WTC11 (cell line): ENCODE measurements around the gene EHMT1. TPM values are rescaled to one million over a fixed set of nuclear protein-coding genes. Genes with fewer than 3 reads are reported as not detected.

Experiments
- ATAC-seq: fragments of 200-7000 bp; cut with Tn5 transposase; 2 replicates; pipeline ENCODE4 v1.10.0; 2021; ENCODE audit warnings: mild to moderate bottlenecking, moderate library complexity
- CTCF ChIA-PET: fragments of 300-600 bp; sonication (Branson Sonifier 250); formaldehyde crosslinking; loops from one replicate; lab custom pipeline; 2021; ENCODE audit warnings: antibody characterized with exemption; lab: Charles Lee
- POLR2A ChIA-PET: fragments of 350-600 bp; sonication (Branson Sonifier 250); formaldehyde crosslinking; loops from one replicate; lab custom pipeline; 2021; ENCODE audit warnings: antibody characterized with exemption; lab: Charles Lee
- DNase-seq: peaks from one replicate; pipeline ENCODE4 v3.0.0; 2021; ENCODE audit warnings: low spot score
- H3K27ac Mint-ChIP-seq: 2 replicates; pipeline ENCODE4 v1.8.0; 2021; ENCODE audit warnings: mixed read lengths
- H3K27me3 Mint-ChIP-seq: 2 replicates; pipeline ENCODE4 v1.8.0; 2021; ENCODE audit warnings: low read depth, mild to moderate bottlenecking, moderate library complexity, mixed read lengths
- H3K36me3 Mint-ChIP-seq: 2 replicates; pipeline ENCODE4 v1.8.0; 2021; ENCODE audit warnings: mixed read lengths
- H3K4me1 Mint-ChIP-seq: 2 replicates; pipeline ENCODE4 v1.8.0; 2022; ENCODE audit warnings: mixed read lengths
- H3K4me3 Mint-ChIP-seq: 2 replicates; pipeline ENCODE4 v1.8.0; 2021; ENCODE audit warnings: mild to moderate bottlenecking, moderate library complexity, mixed read lengths
- H3K9me3 Mint-ChIP-seq: 2 replicates; pipeline ENCODE4 v1.8.0; 2021; ENCODE audit warnings: mixed read lengths
- ATF3 ChIP-seq: sonication (generic); formaldehyde crosslinking; conservative IDR thresholded peaks from 2 replicates; pipeline ENCODE4 v1.8.1; 2022; ENCODE audit warnings: mild to moderate bottlenecking, missing genetic modification reagents
- CBFB ChIP-seq: sonication (generic); formaldehyde crosslinking; IDR thresholded peaks from 2 replicates; pipeline ENCODE4 v1.8.1; 2022; ENCODE audit warnings: mild to moderate bottlenecking, low read depth, missing genetic modification reagents
- CDX4 ChIP-seq: fragments of 250-450 bp; sonication (Bioruptor Pico); IDR thresholded peaks from 2 replicates; pipeline ENCODE4 v1.9.0; 2021; ENCODE audit warnings: moderate library complexity, mild to moderate bottlenecking, inconsistent platforms, borderline replicate concordance
- CREM ChIP-seq: sonication (generic); formaldehyde crosslinking; IDR thresholded peaks from 2 replicates; pipeline ENCODE4 v1.8.1; 2022; ENCODE audit warnings: mild to moderate bottlenecking, missing genetic modification reagents, moderate library complexity
- CTCF ChIP-seq: fragments of 200-600 bp; IDR thresholded peaks from 2 replicates; pipeline ENCODE4 v1.8.0; 2022; ENCODE audit warnings: antibody characterized with exemption
- E2F1 ChIP-seq: sonication (generic); formaldehyde crosslinking; IDR thresholded peaks from 2 replicates; pipeline ENCODE4 v1.8.0; 2022; ENCODE audit warnings: mild to moderate bottlenecking, missing genetic modification reagents
- FOXJ3 ChIP-seq: sonication (generic); formaldehyde crosslinking; IDR thresholded peaks from 2 replicates; pipeline ENCODE4 v1.9.0; 2021; ENCODE audit warnings: missing genetic modification reagents, mild to moderate bottlenecking, borderline replicate concordance
- FOXP1 ChIP-seq: sonication (generic); formaldehyde crosslinking; IDR thresholded peaks from 2 replicates; pipeline ENCODE4 v1.8.0; 2022; ENCODE audit warnings: missing genetic modification reagents, mild to moderate bottlenecking, moderate library complexity, borderline replicate concordance
- JUN ChIP-seq: sonication (generic); formaldehyde crosslinking; IDR thresholded peaks from 2 replicates; pipeline ENCODE4 v1.8.0; 2023; ENCODE audit warnings: mild to moderate bottlenecking, missing genetic modification reagents
- MXD4 ChIP-seq: fragments of 250-450 bp; sonication (Bioruptor Pico); IDR thresholded peaks from 2 replicates; pipeline ENCODE4 v1.8.0; 2021; ENCODE audit warnings: mild to moderate bottlenecking, moderate library complexity, borderline replicate concordance
- NFYB ChIP-seq: sonication (generic); formaldehyde crosslinking; conservative IDR thresholded peaks from 2 replicates; pipeline ENCODE4 v1.8.0; 2022; ENCODE audit warnings: low read depth, missing genetic modification reagents
- NR1H2 ChIP-seq: sonication (generic); formaldehyde crosslinking; IDR thresholded peaks from 2 replicates; pipeline ENCODE4 v1.9.0; 2021; ENCODE audit warnings: mild to moderate bottlenecking, moderate library complexity, missing genetic modification reagents
- OVOL2 ChIP-seq: fragments of 250-450 bp; sonication (Bioruptor Pico); IDR thresholded peaks from 2 replicates; pipeline ENCODE4 v1.9.0; 2021; ENCODE audit warnings: mild to moderate bottlenecking, borderline replicate concordance
- RORB ChIP-seq: fragments of 250-450 bp; sonication (Bioruptor Pico); IDR thresholded peaks from 2 replicates; pipeline ENCODE4 v1.9.0; 2021; ENCODE audit warnings: mild to moderate bottlenecking
- SOX15 ChIP-seq: fragments of 250-450 bp; sonication (Bioruptor Pico); IDR thresholded peaks from 2 replicates; pipeline ENCODE4 v1.9.0; 2021; ENCODE audit warnings: mild to moderate bottlenecking
- STAT6 ChIP-seq: sonication (generic); formaldehyde crosslinking; conservative IDR thresholded peaks from 2 replicates; pipeline ENCODE4 v1.8.1; 2023; ENCODE audit warnings: mild to moderate bottlenecking, low read depth, missing genetic modification reagents, moderate library complexity
- TEAD1 ChIP-seq: sonication (generic); formaldehyde crosslinking; IDR thresholded peaks from 2 replicates; pipeline ENCODE4 v1.8.0; 2022; ENCODE audit warnings: mild to moderate bottlenecking, missing genetic modification reagents
- ZMAT4 ChIP-seq: fragments of 250-450 bp; sonication (Bioruptor Pico); IDR thresholded peaks from 2 replicates; pipeline ENCODE4 v1.9.0; 2021; ENCODE audit warnings: mild to moderate bottlenecking
- ZNF121 ChIP-seq: sonication (generic); formaldehyde crosslinking; IDR thresholded peaks from 2 replicates; pipeline ENCODE4 v1.8.0; 2023; ENCODE audit warnings: missing genetic modification reagents
- ZNF138 ChIP-seq: sonication (generic); formaldehyde crosslinking; conservative IDR thresholded peaks from 2 replicates; pipeline ENCODE4 v1.8.1; 2022; ENCODE audit warnings: mild to moderate bottlenecking, moderate library complexity, missing genetic modification reagents
- ZNF281 ChIP-seq: sonication (generic); formaldehyde crosslinking; IDR thresholded peaks from 2 replicates; pipeline ENCODE4 v1.8.0; 2023; ENCODE audit warnings: mild to moderate bottlenecking, missing genetic modification reagents
- ZNF317 ChIP-seq: sonication (generic); formaldehyde crosslinking; IDR thresholded peaks from 2 replicates; pipeline ENCODE4 v1.8.1; 2023; ENCODE audit warnings: low read depth, mild to moderate bottlenecking, moderate library complexity, missing genetic modification reagents, borderline replicate concordance
- ZNF416 ChIP-seq: fragments of 250-450 bp; sonication (Bioruptor Pico); IDR thresholded peaks from 2 replicates; pipeline ENCODE4 v1.9.0; 2021; ENCODE audit warnings: mild to moderate bottlenecking, inconsistent platforms
- total RNA-seq: library from RNA; stranded (reverse); gene quantifications from 3 replicates; pipeline ENCODE4 v1.2.3, GENCODE V29; 2021

The EHMT1 gene
- total RNA-seq, 1 experiment from 2014 or later, result 170 TPM

- TF ChIP-seq E2F1 (CRISPR knock-in tag) (no peak), ATF3 (CRISPR knock-in tag) (no peak), ZNF121 (CRISPR knock-in tag) (no peak), ZNF317 (no peak), CTCF (no peak), CREM (CRISPR knock-in tag) (no peak), ZMAT4 (no peak)
Observed at GRCh38 chr9:137590123-137590468, 28.7 kb upstream of the EHMT1 start (continued).

GRCh38 chr9:137590469-137591383 is 28.1 kb upstream of the EHMT1 start, which contains the start of gene ZMYND19:
Gene ZMYND19 (minus strand): TSS chr9:137590512. CDS start chr9:137590263, 249 bp downstream.
- H3K4me1 Mint-ChIP-seq, result peaks cover 5% of the 10 kb centered on the region; the same call in 1 of the 2 replicates
- H3K36me3 Mint-ChIP-seq, result peaks cover 26% of the 10 kb centered on the region
- POLR2A ChIA-PET, result interaction anchor here (0.5 to 2.9 kb wide), 5 partner anchors 9 to 345 kb away, joined by 3 to 15 read pairs (median 4); partner anchors contain the start of genes ARRDC1 and EHMT1
- DNase-seq (peak; percentile 88), ATAC-seq (peak; percentile 94)
- CTCF ChIA-PET, result interaction anchor here (0.5 to 3.1 kb wide), 13 partner anchors 9 to 1207 kb away, joined by 3 to 51 read pairs (median 4); partner anchors contain the start of genes ARRDC1, MRPL41 and PNPLA7
- H3K9me3 Mint-ChIP-seq, result no peaks in the 10 kb centered on the region
- peak within 1 kb of the TSS; percentile 97 for H3K4me3 Mint-ChIP-seq
- peak within 1 kb of the TSS; percentile 99 for H3K27ac Mint-ChIP-seq
- peaks cover 8% of the 10 kb centered on the region for H3K27me3 Mint-ChIP-seq
- TF ChIP-seq MXD4 (no peak), NFYB (CRISPR knock-in tag) (peak; percentile 67), FOXJ3 (CRISPR knock-in tag) (no peak), FOXP1 (CRISPR knock-in tag) (no peak), TEAD1 (CRISPR knock-in tag) (no peak), JUN (no peak), OVOL2 (no peak), RORB (no peak), NR1H2 (no peak), STAT6 (CRISPR knock-in tag) (no peak), ZNF416 (CRISPR knock-in tag) (no peak), CBFB (no peak), CDX4 (no peak), ZNF138 (CRISPR knock-in tag) (no peak), SOX15 (CRISPR knock-in tag) (no peak), ZNF281 (CRISPR knock-in tag) (no peak)
